ENCODE results near the gene EDEM1.
"Not testable (repeated sequence)": the region's sequence is repeated elsewhere in the genome, so short reads cannot be mapped to it uniquely, and the experiment has no call there.

EDEM1 gene

DNA sequence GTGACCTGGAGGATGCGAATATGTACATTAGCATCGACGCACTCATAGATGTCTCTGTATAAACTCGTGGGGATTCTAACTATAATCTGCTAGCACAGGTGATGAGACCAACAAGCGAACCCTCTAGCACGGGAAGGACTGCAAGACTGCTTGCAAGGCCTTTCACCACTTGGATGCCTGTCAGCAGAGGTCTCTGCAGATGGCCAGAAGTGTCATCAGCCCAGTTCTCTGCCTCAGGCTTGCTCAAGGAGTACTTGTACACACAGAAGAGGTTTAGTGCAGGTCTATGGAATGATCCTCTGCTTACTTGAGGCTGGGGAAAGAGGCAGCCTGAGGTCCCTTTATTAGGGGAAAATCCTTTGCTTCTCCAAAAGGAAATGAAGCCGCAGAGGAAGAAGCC lies 48.1 kb downstream of the EDEM1 start:
- no peak for DNase-seq (ENCODE audit: low spot score)
- TF ChIP-seq, protein P1, sequence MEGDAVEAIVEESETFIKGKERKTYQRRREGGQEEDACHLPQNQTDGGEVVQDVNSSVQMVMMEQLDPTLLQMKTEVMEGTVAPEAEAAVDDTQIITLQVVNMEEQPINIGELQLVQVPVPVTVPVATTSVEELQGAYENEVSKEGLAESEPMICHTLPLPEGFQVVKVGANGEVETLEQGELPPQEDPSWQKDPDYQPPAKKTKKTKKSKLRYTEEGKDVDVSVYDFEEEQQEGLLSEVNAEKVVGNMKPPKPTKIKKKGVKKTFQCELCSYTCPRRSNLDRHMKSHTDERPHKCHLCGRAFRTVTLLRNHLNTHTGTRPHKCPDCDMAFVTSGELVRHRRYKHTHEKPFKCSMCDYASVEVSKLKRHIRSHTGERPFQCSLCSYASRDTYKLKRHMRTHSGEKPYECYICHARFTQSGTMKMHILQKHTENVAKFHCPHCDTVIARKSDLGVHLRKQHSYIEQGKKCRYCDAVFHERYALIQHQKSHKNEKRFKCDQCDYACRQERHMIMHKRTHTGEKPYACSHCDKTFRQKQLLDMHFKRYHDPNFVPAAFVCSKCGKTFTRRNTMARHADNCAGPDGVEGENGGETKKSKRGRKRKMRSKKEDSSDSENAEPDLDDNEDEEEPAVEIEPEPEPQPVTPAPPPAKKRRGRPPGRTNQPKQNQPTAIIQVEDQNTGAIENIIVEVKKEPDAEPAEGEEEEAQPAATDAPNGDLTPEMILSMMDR (IDR thresholded peaks at IDR 0.05; ENCODE audit: extremely low read depth, missing control alignments), result no peak

DNA sequence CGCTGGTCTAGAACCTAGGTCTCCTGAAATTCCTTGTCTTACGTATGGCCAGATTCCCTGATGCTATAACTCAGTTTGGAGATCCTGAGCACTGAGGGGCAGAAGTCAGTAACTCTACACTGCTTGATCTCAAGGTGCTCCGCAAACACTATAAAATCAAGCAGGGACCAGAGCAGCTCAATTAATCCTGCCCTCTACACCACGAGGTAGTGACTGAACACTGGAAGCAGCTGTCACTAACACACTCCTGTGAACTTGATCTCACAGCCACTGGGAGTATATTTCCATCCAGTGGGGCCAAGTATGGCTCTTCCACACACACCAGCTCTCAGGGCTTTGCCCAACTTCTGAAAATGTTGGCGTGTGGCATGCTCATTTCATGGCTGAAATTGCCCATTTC lies 51.0 kb downstream of the EDEM1 start:
- TF ChIP-seq, protein P1 (IDR thresholded peaks at IDR 0.05; ENCODE audit: extremely low read depth, missing control alignments), result no peak
- DNase-seq (ENCODE audit: low spot score), result no peak

DNA sequence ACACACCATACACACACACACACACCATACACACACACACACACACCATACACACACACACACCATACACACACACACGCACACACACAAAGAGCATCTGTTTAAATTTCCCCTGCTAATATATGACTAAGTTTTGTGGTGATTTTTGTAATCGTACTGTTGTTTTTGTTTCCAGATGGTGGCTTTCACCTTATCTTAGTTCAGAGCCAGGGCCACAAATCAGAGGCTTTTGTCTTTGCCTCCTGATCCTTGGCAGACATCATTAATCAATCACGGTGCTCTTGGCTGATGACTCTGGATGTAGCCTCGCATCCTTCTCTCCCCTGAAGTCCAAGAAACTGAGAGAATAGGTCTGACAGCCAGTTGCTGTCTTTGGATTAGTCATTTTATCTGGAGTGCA lies 52.1 kb downstream of the EDEM1 start:
- TF ChIP-seq, protein P1 (IDR thresholded peaks at IDR 0.05; ENCODE audit: extremely low read depth, missing control alignments), result no peak
- no peak for DNase-seq (ENCODE audit: low spot score)

DNA sequence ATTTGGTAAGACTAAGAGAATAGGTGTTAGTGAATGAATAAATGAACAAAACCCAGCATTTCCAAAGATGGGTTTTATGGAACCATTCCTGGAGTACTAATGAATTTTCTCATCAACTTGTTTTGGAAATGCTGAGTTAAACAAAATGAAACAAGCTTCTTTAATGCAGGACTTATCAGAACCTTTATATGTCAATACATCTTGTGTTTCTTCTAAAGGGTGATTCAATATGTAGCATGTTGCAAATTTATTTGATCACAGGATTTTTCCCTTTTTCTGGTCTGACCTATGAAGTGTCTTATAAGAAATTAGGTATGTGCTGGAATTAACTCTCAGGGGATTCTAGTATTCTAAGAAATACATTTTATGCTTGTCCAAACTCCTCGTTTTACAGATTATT lies 53.2 kb downstream of the EDEM1 start:
- DNase-seq (ENCODE audit: low spot score), result no peak
- TF ChIP-seq, protein P1 (IDR thresholded peaks at IDR 0.05; ENCODE audit: extremely low read depth, missing control alignments), result no peak

DNA sequence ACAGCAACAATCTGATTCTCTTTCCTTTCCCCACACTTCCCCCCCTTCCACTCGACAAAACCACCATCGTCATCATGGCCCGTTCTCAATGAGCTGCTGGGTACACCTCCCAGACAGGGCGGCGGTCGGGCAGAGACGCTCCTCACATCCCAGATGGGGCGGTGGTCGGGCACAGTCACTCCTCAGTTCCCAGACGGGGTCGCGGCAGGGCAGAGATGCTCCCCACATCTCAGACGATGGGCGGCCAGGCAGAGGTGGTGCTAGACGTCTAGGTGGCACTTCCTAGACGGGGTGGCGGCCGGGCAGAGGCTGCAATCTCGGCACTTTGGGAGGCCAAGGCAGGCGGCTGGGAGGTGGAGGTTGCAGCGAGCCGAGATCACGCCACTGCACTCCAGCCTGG lies 55.3 kb downstream of the EDEM1 start:
- not testable (repeated sequence) for DNase-seq (ENCODE audit: low spot score)

DNA sequence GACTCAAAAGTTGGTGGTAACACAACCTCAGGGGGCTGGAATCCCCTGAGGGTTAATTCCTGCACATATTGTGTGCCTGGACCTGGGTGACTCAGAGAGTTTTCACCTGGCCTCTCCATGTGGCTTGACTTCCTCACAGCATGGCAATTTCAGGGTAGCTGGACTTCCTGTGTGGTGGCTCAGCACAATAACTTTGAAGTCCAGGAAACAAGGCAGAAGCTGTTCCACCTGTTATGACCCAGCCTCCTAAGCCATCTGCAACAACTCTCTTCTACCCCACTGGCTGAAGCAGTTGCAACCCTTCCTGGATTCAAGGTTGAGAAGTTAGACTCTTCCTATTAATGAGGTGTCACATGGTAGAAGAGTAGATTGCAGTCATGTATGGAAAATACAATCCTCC lies 58.4 kb downstream of the EDEM1 start:
- TF ChIP-seq, protein P1 (IDR thresholded peaks at IDR 0.05; ENCODE audit: extremely low read depth, missing control alignments), result no peak
- DNase-seq (ENCODE audit: low spot score), result no peak

DNA sequence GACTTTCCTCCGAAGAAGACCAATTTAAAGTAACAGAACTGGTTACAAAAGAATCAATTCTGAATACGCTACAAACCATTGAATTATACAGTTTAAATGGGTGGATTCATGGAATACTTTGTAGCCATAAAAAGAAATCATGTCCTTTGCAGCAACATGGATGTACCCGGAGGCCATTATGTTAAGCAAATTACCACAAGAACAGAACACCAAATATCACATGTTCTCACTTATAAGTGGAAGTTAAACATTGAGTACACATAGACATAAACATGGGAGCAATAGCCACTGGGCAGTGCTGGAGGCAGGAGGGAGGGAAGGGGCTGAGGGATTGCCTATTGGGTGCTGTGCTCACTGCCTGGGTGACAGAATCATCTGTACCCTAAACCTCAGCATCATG lies 61.3 kb downstream of the EDEM1 start:
- DNase-seq (ENCODE audit: low spot score), result no peak
- TF ChIP-seq, protein P1 (IDR thresholded peaks at IDR 0.05; ENCODE audit: extremely low read depth, missing control alignments), result no peak

DNA sequence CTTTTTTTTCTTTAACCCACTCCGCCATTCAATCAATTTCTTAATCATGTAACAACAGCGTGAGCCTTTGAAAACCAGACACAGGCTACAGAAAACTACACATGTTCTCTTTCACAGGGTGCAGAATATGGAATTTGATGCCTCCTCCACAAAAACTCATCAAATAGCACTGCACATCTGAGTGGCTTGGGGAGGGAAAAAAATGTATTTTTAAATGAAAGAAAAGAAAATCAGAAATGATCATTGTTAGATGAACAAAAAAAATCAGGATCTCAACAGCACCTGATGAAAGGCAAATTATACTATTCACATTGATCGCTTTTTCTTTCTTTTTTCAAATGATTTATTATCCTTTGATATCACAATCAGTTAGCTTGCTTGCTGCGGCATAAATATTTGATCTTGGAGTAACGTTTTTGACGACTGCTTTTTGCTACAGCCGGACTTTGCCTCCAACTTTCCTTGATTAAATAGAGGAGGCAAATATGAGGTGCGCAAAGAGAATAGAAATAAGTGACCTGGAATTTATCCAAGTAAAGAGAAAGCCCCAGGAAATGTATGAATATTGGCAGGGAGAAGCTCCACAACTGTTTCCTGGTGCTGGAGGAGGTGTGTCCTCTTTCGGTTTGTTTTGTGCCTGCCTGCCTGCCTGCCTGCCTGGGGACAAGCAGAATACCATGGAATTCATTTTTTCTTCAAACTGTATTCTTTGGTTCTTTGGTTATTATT lies 63.1 kb downstream of the EDEM1 start:
- TF ChIP-seq, protein P1 (IDR thresholded peaks at IDR 0.05; ENCODE audit: extremely low read depth, missing control alignments), result no peak
- DNase-seq (ENCODE audit: low spot score), result no peak

All from GM20000 (cell line).